Measurements from ENCODE around the gene PPM1F. TPM values are rescaled to one million over a fixed set of nuclear protein-coding genes. Genes with fewer than 3 reads are reported as not detected.
A peak's percentile ranks its signal among the peaks of the same experiment; 100 is the strongest.

PPM1F gene
- total RNA-seq, 1 experiment from 2014 or later, result 21.1 TPM

- Mint-ChIP-seq H3K36me3 (ENCODE audit: insufficient read depth in 1 of 3, low read depth in 3 of 3) (no peaks in the 10 kb centered on the region), H3K9me3 (no peaks in the 10 kb centered on the region), H3K4me3 (no peak overlapping the region), H3K4me1 (peaks cover 47 to 57% of the 10 kb centered on the region in 2 experiments), H3K27ac (peak overlapping the region in 1 of 3 experiments; percentile 55; a peak in 1 of 7 replicates), H3K27me3 (ENCODE audit: low read depth) (peaks cover 6% of the 10 kb centered on the region)
- H3K27me3 ChIP-seq (ENCODE audit: insufficient read depth, low read length), result no peaks in the 10 kb centered on the region
- H3K79me2 ChIP-seq (ENCODE audit: insufficient read depth, low read length), result no peaks in the 10 kb centered on the region
- no peak overlapping the region for H3K4ac ChIP-seq (ENCODE audit: low read depth, low read length)
- H2BK5ac ChIP-seq (ENCODE audit: insufficient read length, low read length), result no peak overlapping the region
- no peak overlapping the region for H2BK12ac ChIP-seq (ENCODE audit: insufficient read length, low read depth, low read length)
- DNase-seq, result no peak
- H2BK20ac ChIP-seq (ENCODE audit: low read depth, low read length, poor library complexity, severe bottlenecking), result no peak overlapping the region
- no peak overlapping the region for H4K5ac ChIP-seq (ENCODE audit: insufficient read length, low read depth, low read length)
- no peaks in the 10 kb centered on the region for H3K79me1 ChIP-seq (ENCODE audit: insufficient read depth, low read depth, low read length, poor library complexity, severe bottlenecking)
- H3T11ph ChIP-seq (ENCODE audit: low read length), result no peak overlapping the region
- H2BK120ac ChIP-seq (ENCODE audit: low read depth, low read length, poor library complexity, severe bottlenecking), result no peak overlapping the region
- no peak overlapping the region for H3K14ac ChIP-seq (ENCODE audit: insufficient read depth, low read length)
- no peak overlapping the region for H3K56ac ChIP-seq (ENCODE audit: insufficient read length, low read depth, low read length)
- no peaks in the 10 kb centered on the region for H4K20me1 ChIP-seq (ENCODE audit: control insufficient read depth, insufficient read depth, insufficient read length)
- no peak for TF ChIP-seq CTCF (conservative IDR thresholded peaks at IDR 0.05)
- no peak overlapping the region for H3K27ac ChIP-seq (ENCODE audit: insufficient read length, low read depth, low read length)
- H2BK15ac ChIP-seq (ENCODE audit: low read depth, low read length), result no peak overlapping the region
- H3K23ac ChIP-seq (ENCODE audit: insufficient read length, low read depth, low read length), result no peak overlapping the region
- no peak overlapping the region for H3K9ac ChIP-seq (ENCODE audit: extremely low read depth, insufficient read length, low read length)
- H2AK5ac ChIP-seq (ENCODE audit: insufficient read length, low read length), result no peak overlapping the region
- no peak overlapping the region for H4K91ac ChIP-seq (ENCODE audit: insufficient read length, low read depth, low read length)
- H3K18ac ChIP-seq (ENCODE audit: insufficient read length, low read depth, low read length), result no peak overlapping the region
- no peaks in the 10 kb centered on the region for H3K23me2 ChIP-seq (ENCODE audit: insufficient read length, low read depth, low read length, poor library complexity, severe bottlenecking)
- H3K4me2 ChIP-seq (ENCODE audit: insufficient read depth, insufficient read length, low read length), result no peak overlapping the region
- no CpG with 5 or more reads among the region's 6 CpGs for WGBS (ENCODE audit: extremely low coverage, insufficient read length, low lambda C conversion rate)
- H4K8ac ChIP-seq (replicated peaks; ENCODE audit: insufficient read length, low read depth, low read length), result no peak overlapping the region
- H3K9me3 ChIP-seq (ENCODE audit: control insufficient read depth, low read depth, low read length), result no peaks in the 10 kb centered on the region
- no peak overlapping the region for H2AFZ ChIP-seq (ENCODE audit: low read length)
- peaks cover 8% of the 10 kb centered on the region; the same call in 1 of the 2 replicates for H3K4me1 ChIP-seq (ENCODE audit: insufficient read depth, low read length)
Observed at GRCh38 chr22:21917959-21918261, 34.7 kb downstream of the PPM1F start.

All from H9 (cell line).